WTC11 (cell line): ENCODE data around the gene RTP3. TPM values are rescaled to one million over a fixed set of nuclear protein-coding genes. Genes with fewer than 3 reads are reported as not detected.

ENCODE experiments used
- ATAC-seq: fragments of 200-7000 bp; cut with Tn5 transposase; 2 replicates; pipeline ENCODE4 v1.10.0; 2021; ENCODE audit warnings: mild to moderate bottlenecking, moderate library complexity
- CTCF ChIA-PET: fragments of 300-600 bp; sonication (Branson Sonifier 250); formaldehyde crosslinking; loops from one replicate; lab custom pipeline; 2021; ENCODE audit warnings: antibody characterized with exemption; lab: Charles Lee
- POLR2A ChIA-PET: fragments of 350-600 bp; sonication (Branson Sonifier 250); formaldehyde crosslinking; loops from one replicate; lab custom pipeline; 2021; ENCODE audit warnings: antibody characterized with exemption; lab: Charles Lee
- DNase-seq: peaks from one replicate; pipeline ENCODE4 v3.0.0; 2021; ENCODE audit warnings: low spot score
- H3K27ac Mint-ChIP-seq: 2 replicates; pipeline ENCODE4 v1.8.0; 2021; ENCODE audit warnings: mixed read lengths
- H3K27me3 Mint-ChIP-seq: 2 replicates; pipeline ENCODE4 v1.8.0; 2021; ENCODE audit warnings: low read depth, mild to moderate bottlenecking, moderate library complexity, mixed read lengths
- H3K36me3 Mint-ChIP-seq: 2 replicates; pipeline ENCODE4 v1.8.0; 2021; ENCODE audit warnings: mixed read lengths
- H3K4me1 Mint-ChIP-seq: 2 replicates; pipeline ENCODE4 v1.8.0; 2022; ENCODE audit warnings: mixed read lengths
- H3K4me3 Mint-ChIP-seq: 2 replicates; pipeline ENCODE4 v1.8.0; 2021; ENCODE audit warnings: mild to moderate bottlenecking, moderate library complexity, mixed read lengths
- H3K9me3 Mint-ChIP-seq: 2 replicates; pipeline ENCODE4 v1.8.0; 2021; ENCODE audit warnings: mixed read lengths
- ATF1 ChIP-seq: sonication (generic); formaldehyde crosslinking; IDR thresholded peaks from 2 replicates; pipeline ENCODE4 v1.8.1; 2023; ENCODE audit warnings: mild to moderate bottlenecking, moderate library complexity, missing genetic modification reagents
- CBFB ChIP-seq: sonication (generic); formaldehyde crosslinking; IDR thresholded peaks from 2 replicates; pipeline ENCODE4 v1.8.1; 2022; ENCODE audit warnings: mild to moderate bottlenecking, low read depth, missing genetic modification reagents
- ELF4 ChIP-seq: sonication (generic); formaldehyde crosslinking; IDR thresholded peaks from 2 replicates; pipeline ENCODE4 v1.8.1; 2022; ENCODE audit warnings: low read depth, mild to moderate bottlenecking, moderate library complexity, missing genetic modification reagents
- EMX1 ChIP-seq: fragments of 250-450 bp; sonication (Bioruptor Pico); IDR thresholded peaks from 2 replicates; pipeline ENCODE4 v1.8.0; 2021; ENCODE audit warnings: mild to moderate bottlenecking
- ESRRA ChIP-seq: sonication (generic); formaldehyde crosslinking; IDR thresholded peaks from 2 replicates; pipeline ENCODE4 v1.8.1; 2022; ENCODE audit warnings: mild to moderate bottlenecking, missing genetic modification reagents, borderline replicate concordance
- JAZF1 ChIP-seq: fragments of 250-450 bp; sonication (Bioruptor Pico); IDR thresholded peaks from 2 replicates; pipeline ENCODE4 v1.9.0; 2021; ENCODE audit warnings: moderate library complexity, mild to moderate bottlenecking, inconsistent platforms
- JUN ChIP-seq: sonication (generic); formaldehyde crosslinking; IDR thresholded peaks from 2 replicates; pipeline ENCODE4 v1.8.0; 2023; ENCODE audit warnings: mild to moderate bottlenecking, missing genetic modification reagents
- KAT7 ChIP-seq: sonication (generic); formaldehyde crosslinking; IDR thresholded peaks from 2 replicates; pipeline ENCODE4 v1.8.1; 2023; ENCODE audit warnings: missing genetic modification reagents, mild to moderate bottlenecking, borderline replicate concordance
- NFE2L1 ChIP-seq: sonication (generic); formaldehyde crosslinking; IDR thresholded peaks from 2 replicates; pipeline ENCODE4 v1.8.1; 2023; ENCODE audit warnings: missing genetic modification reagents
- RELA ChIP-seq: sonication (generic); formaldehyde crosslinking; IDR thresholded peaks from 2 replicates; pipeline ENCODE4 v1.8.1; 2022; ENCODE audit warnings: missing genetic modification reagents, mild to moderate bottlenecking, borderline replicate concordance
- TCF7 ChIP-seq: sonication (generic); formaldehyde crosslinking; IDR thresholded peaks from 2 replicates; pipeline ENCODE4 v1.8.0; 2022; ENCODE audit warnings: mild to moderate bottlenecking, low read depth, missing genetic modification reagents, moderate library complexity
- TEAD1 ChIP-seq: sonication (generic); formaldehyde crosslinking; IDR thresholded peaks from 2 replicates; pipeline ENCODE4 v1.8.0; 2022; ENCODE audit warnings: mild to moderate bottlenecking, missing genetic modification reagents
- ZNF121 ChIP-seq: sonication (generic); formaldehyde crosslinking; IDR thresholded peaks from 2 replicates; pipeline ENCODE4 v1.8.0; 2023; ENCODE audit warnings: missing genetic modification reagents
- ZNF232 ChIP-seq: sonication (generic); formaldehyde crosslinking; IDR thresholded peaks from 2 replicates; pipeline ENCODE4 v1.8.0; 2022; ENCODE audit warnings: mild to moderate bottlenecking, missing genetic modification reagents
- ZNF317 ChIP-seq: sonication (generic); formaldehyde crosslinking; IDR thresholded peaks from 2 replicates; pipeline ENCODE4 v1.8.1; 2023; ENCODE audit warnings: low read depth, mild to moderate bottlenecking, moderate library complexity, missing genetic modification reagents, borderline replicate concordance
- ZNF423 ChIP-seq: fragments of 250-450 bp; sonication (Bioruptor Pico); IDR thresholded peaks from 2 replicates; pipeline ENCODE4 v2.1.2; 2022; ENCODE audit warnings: mild to moderate bottlenecking, moderate library complexity
- ZNF671 ChIP-seq: fragments of 250-450 bp; sonication (Bioruptor Pico); IDR thresholded peaks from 2 replicates; pipeline ENCODE4 v1.8.0; 2021; ENCODE audit warnings: mild to moderate bottlenecking
- total RNA-seq: library from RNA; stranded (reverse); gene quantifications from 3 replicates; pipeline ENCODE4 v1.2.3, GENCODE V29; 2021
- TF ChIP-seq, protein P1 (sequence below): sonication (generic); formaldehyde crosslinking; IDR thresholded peaks from 2 replicates; pipeline ENCODE4 v1.8.1; 2023; ENCODE audit warnings: mild to moderate bottlenecking, missing genetic modification reagents, borderline replicate concordance
- TF ChIP-seq, protein P2 (sequence below): sonication (generic); formaldehyde crosslinking; IDR thresholded peaks from 2 replicates; pipeline ENCODE4 v1.8.1; 2022; ENCODE audit warnings: mild to moderate bottlenecking, moderate library complexity, missing genetic modification reagents
- TF ChIP-seq, protein P3 (sequence below): sonication (generic); formaldehyde crosslinking; IDR thresholded peaks from 2 replicates; pipeline ENCODE4 v1.8.0; 2022; ENCODE audit warnings: mild to moderate bottlenecking, missing genetic modification reagents

The RTP3 gene
- total RNA-seq, 1 experiment from 2014 or later: not detected

- no peak for TF ChIP-seq ELF4 (CRISPR knock-in tag)
- TF ChIP-seq KAT7 (CRISPR knock-in tag): no peak
Measured at GRCh38 chr3:46542344-46542743, 44.6 kb downstream of the RTP3 start (continued).

DNA sequence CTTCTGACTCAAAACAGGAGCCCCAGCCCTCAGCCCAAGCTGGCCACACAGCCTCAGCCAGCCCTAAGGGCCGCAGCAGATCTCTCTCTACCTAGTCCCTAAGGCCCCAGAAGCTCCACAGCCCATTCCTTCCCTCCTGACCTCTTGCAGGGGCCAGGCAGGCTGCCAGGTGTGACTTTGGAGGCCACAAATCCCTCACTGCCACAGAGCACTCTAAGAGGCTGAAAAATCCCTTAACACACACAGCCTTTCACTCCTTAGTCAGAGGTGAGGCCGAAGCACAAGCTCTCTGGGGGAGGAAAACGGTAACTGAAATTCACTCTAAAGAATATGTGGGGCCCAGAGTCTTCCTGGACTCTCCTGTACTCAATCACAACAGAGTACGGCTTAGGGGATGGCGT is 45.0 kb downstream of the RTP3 start:
- Mint-ChIP-seq H3K36me3 (peaks cover 4% of the 10 kb centered on the region), H3K27ac (peak overlapping the region; percentile 90)

GRCh38 chr3:46544771-46545503 is 47.2 kb downstream of the RTP3 start:
- H3K27me3 Mint-ChIP-seq: no peaks in the 10 kb centered on the region
- peaks cover 23% of the 10 kb centered on the region for H3K36me3 Mint-ChIP-seq
- peaks cover 67% of the 10 kb centered on the region for H3K4me1 Mint-ChIP-seq
- H3K27ac Mint-ChIP-seq: peak overlapping the region; percentile 97
- ATAC-seq (peak; percentile 21), DNase-seq (no peak)
- ChIA-PET POLR2A (interaction anchor here (0.6 to 1.4 kb wide), 3 partner anchors 31 to 42 kb away, joined by 3 to 8 read pairs (median 5); a partner anchor contains a TSS), CTCF (interaction anchor here (0.9 to 3.0 kb wide), 12 partner anchors 13 to 346 kb away, joined by 3 to 30 read pairs (median 4); no protein-coding TSS in a partner anchor)
- H3K9me3 Mint-ChIP-seq: peaks cover 20% of the 10 kb centered on the region
- H3K4me3 Mint-ChIP-seq: no peak overlapping the region
- TF ChIP-seq JUN: no peak
- TF ChIP-seq CBFB (CRISPR knock-in tag): no peak
- 0 out of 2 replicates have a peak, but pooled peaks have one; percentile 6 for TF ChIP-seq ZNF423 (CRISPR knock-in tag)
- TF ChIP-seq ZNF232 (CRISPR knock-in tag): no peak
- no peak for TF ChIP-seq JAZF1 (CRISPR knock-in tag)

More for the DNA sequence above, 45.0 kb downstream of the RTP3 start:
- TF ChIP-seq ESRRA (CRISPR knock-in tag) (no peak), KAT7 (CRISPR knock-in tag) (no peak), NFE2L1 (CRISPR knock-in tag) (no peak), ELF4 (CRISPR knock-in tag) (no peak), RELA (CRISPR knock-in tag) (no peak), TCF7 (CRISPR knock-in tag) (no peak), ZNF121 (CRISPR knock-in tag) (no peak), ZNF317 (no peak), JUN (no peak), EMX1 (no peak), ZNF423 (CRISPR knock-in tag) (no peak), TEAD1 (no peak), ZNF671 (CRISPR knock-in tag) (no peak), ATF1 (CRISPR knock-in tag) (no peak)
- TF ChIP-seq, protein P1, sequence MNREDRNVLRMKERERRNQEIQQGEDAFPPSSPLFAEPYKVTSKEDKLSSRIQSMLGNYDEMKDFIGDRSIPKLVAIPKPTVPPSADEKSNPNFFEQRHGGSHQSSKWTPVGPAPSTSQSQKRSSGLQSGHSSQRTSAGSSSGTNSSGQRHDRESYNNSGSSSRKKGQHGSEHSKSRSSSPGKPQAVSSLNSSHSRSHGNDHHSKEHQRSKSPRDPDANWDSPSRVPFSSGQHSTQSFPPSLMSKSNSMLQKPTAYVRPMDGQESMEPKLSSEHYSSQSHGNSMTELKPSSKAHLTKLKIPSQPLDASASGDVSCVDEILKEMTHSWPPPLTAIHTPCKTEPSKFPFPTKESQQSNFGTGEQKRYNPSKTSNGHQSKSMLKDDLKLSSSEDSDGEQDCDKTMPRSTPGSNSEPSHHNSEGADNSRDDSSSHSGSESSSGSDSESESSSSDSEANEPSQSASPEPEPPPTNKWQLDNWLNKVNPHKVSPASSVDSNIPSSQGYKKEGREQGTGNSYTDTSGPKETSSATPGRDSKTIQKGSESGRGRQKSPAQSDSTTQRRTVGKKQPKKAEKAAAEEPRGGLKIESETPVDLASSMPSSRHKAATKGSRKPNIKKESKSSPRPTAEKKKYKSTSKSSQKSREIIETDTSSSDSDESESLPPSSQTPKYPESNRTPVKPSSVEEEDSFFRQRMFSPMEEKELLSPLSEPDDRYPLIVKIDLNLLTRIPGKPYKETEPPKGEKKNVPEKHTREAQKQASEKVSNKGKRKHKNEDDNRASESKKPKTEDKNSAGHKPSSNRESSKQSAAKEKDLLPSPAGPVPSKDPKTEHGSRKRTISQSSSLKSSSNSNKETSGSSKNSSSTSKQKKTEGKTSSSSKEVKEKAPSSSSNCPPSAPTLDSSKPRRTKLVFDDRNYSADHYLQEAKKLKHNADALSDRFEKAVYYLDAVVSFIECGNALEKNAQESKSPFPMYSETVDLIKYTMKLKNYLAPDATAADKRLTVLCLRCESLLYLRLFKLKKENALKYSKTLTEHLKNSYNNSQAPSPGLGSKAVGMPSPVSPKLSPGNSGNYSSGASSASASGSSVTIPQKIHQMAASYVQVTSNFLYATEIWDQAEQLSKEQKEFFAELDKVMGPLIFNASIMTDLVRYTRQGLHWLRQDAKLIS (CRISPR knock-in tag): no peak
- TF ChIP-seq, protein P2, sequence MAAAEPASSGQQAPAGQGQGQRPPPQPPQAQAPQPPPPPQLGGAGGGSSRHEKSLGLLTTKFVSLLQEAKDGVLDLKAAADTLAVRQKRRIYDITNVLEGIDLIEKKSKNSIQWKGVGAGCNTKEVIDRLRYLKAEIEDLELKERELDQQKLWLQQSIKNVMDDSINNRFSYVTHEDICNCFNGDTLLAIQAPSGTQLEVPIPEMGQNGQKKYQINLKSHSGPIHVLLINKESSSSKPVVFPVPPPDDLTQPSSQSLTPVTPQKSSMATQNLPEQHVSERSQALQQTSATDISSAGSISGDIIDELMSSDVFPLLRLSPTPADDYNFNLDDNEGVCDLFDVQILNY: no peak
- TF ChIP-seq, protein P3, sequence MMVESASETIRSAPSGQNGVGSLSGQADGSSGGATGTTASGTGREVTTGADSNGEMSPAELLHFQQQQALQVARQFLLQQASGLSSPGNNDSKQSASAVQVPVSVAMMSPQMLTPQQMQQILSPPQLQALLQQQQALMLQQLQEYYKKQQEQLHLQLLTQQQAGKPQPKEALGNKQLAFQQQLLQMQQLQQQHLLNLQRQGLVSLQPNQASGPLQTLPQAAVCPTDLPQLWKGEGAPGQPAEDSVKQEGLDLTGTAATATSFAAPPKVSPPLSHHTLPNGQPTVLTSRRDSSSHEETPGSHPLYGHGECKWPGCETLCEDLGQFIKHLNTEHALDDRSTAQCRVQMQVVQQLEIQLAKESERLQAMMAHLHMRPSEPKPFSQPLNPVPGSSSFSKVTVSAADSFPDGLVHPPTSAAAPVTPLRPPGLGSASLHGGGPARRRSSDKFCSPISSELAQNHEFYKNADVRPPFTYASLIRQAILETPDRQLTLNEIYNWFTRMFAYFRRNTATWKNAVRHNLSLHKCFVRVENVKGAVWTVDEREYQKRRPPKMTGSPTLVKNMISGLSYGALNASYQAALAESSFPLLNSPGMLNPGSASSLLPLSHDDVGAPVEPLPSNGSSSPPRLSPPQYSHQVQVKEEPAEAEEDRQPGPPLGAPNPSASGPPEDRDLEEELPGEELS (CRISPR knock-in tag): no peak
- no peak for ATAC-seq
- peaks cover 68% of the 10 kb centered on the region for H3K4me1 Mint-ChIP-seq
- no peak overlapping the region for H3K4me3 Mint-ChIP-seq
- H3K27me3 Mint-ChIP-seq: no peaks in the 10 kb centered on the region
- POLR2A ChIA-PET: interaction anchor here (0.7 to 1.3 kb wide), 3 partner anchors 34 to 1781 kb away, joined by 3 to 4 read pairs (median 3); no protein-coding TSS in a partner anchor
- DNase-seq: no peak
- CTCF ChIA-PET: interaction anchor here (0.9 to 2.1 kb wide), 5 partner anchors 15 to 87 kb away, joined by 3 to 14 read pairs (median 5); no protein-coding TSS in a partner anchor
- peaks cover 1% of the 10 kb centered on the region for H3K9me3 Mint-ChIP-seq
